Pancreas (tissue), 10 donors: ENCODE data around the gene RASA3. TPM values are rescaled to one million over a fixed set of nuclear protein-coding genes. Genes with fewer than 3 reads are reported as not detected.

Experiments used
- ATAC-seq, 4 donors: fragments of 200-7000 bp; cut with Tn5 transposase; one replicate each; pipeline versions ENCODE4 v1.8.0 to v1.9.1; 2020; ENCODE audit warnings: mild to moderate bottlenecking in 4 of 4, moderate library complexity in 4 of 4
- DNase-seq, 6 donors: peaks; one replicate each; pipeline ENCODE4 v3.0.0-alpha.2; 2020
- FAIRE-seq: peaks from 2 replicates; lab custom pipeline; 2012; peaks lifted over from hg19 to GRCh38; lab: Jason Lieb, UNC
- H3K27ac ChIP-seq, 4 donors: fragments of 200-600 bp; sonication (generic); 1 replicate in 3 of 4; 2 replicates in 1 of 4; pipeline versions ENCODE4 v1.5.0 to v1.8.0; 2020
- H3K27me3 ChIP-seq, 4 donors: fragments of 200-600 bp; one replicate each; pipeline ENCODE4 v1.8.0; 2021
- H3K36me3 ChIP-seq, 3 donors: fragments of 200-600 bp; sonication (generic) in 1 of 3; one replicate each; pipeline versions ENCODE4 v1.5.0 to v1.8.0; 2020 to 2021
- H3K4me1 ChIP-seq, 3 donors: fragments of 200-600 bp; one replicate each; pipeline ENCODE4 v1.8.0; 2021
- H3K4me3 ChIP-seq, 4 donors: fragments of 200-600 bp; sonication (generic) in 2 of 4; one replicate each; pipeline versions ENCODE4 v1.5.0 to v1.8.0; 2020 to 2021
- H3K9me3 ChIP-seq, 4 donors: fragments of 200-600 bp; one replicate each; pipeline ENCODE4 v1.8.0; 2021
- CTCF ChIP-seq, 4 donors: fragments of 200-600 bp; sonication (generic) in 3 of 4; IDR thresholded peaks; one replicate each; pipeline versions ENCODE4 v1.5.0 to v1.8.0; 2021; ENCODE audit warnings: antibody characterized with exemption in 4 of 4
- WGBS, 2 donors: extraction: QIAGEN DNeasy Blood & Tissue Kit; methylation state at CpG; one replicate each; pipeline ENCODE4 v1.1.7; 2013; 5-methylcytosine and 5-hydroxymethylcytosine counted together
- intact Hi-C, 3 donors: fragments of 100-400 bp; cut with DNase I; formaldehyde crosslinking; loops; one replicate each; pipeline versions ENCODE4 v1.11.1 to v1.14.2; 2022
- polyA plus RNA-seq, 2 donors: library from polyadenylated mRNA; stranded (reverse); fragments of 200-250 nt; gene quantifications; one replicate each; pipeline ENCODE4 v1.2.3, GENCODE V29; 2013
- total RNA-seq, 6 donors: library from RNA; stranded (reverse); fragmentation: NEBNext Ultra II Directional in 4 of 6; extraction: Animal tissue kit (Norgen Biotek cat#: 25700) in 4 of 6; gene quantifications; one replicate each; pipeline versions ENCODE4 v1.2.1 to v1.2.4, GENCODE V29; 2021 to 2023
- donor health status: healthy with polysubstance abuse.
- donor health status: DM: no; HTN: no; CAD: no; lungs with moderate emphysema.
- donor health status: DM: no; HTN: no; CAD: no.
- donor health status: control.
- donor health status: control.
- donor health status: Bipolar disorder and iron deficiency.
- donor health status: DM: yes; HTN: yes; CAD: no.
- donor health status: DM: no; HTN: no; CAD: no.
- donor health status: DM: no; HTN: no; CAD: no.
- donor health status: DM: yes; HTN: yes; CAD: no.

The RASA3 gene
- total and polyA plus RNA-seq, 8 donors: 5.7 to 11.2 (median 9.1) TPM

- peak in 1 of 6 donors; percentile 54 for DNase-seq
- Histone ChIP-seq H3K4me1 (no peaks in the 10 kb centered on the region), H3K9me3 (no peaks in the 10 kb centered on the region), H3K4me3 (no peak overlapping the region), H3K27me3 (no peaks in the 10 kb centered on the region), H3K27ac (no peak overlapping the region), H3K36me3 (no peaks in the 10 kb centered on the region)
- no peak for FAIRE-seq
- intact Hi-C loops: no loop called here
- 84 to 87% methylated on average over 14 to 15 of the region's 15 CpGs for WGBS, 2 donors
- no peak for ATAC-seq
- no peak for TF ChIP-seq CTCF (IDR thresholded peaks at IDR 0.05)
These were observed 127.2 kb downstream of the RASA3 start for GRCh38 chr13:114005206-114005724.

- Histone ChIP-seq H3K9me3 (no peaks in the 10 kb centered on the region), H3K4me3 (no peak overlapping the region), H3K27me3 (no peaks in the 10 kb centered on the region), H3K4me1 (no peaks in the 10 kb centered on the region), H3K36me3 (no peaks in the 10 kb centered on the region), H3K27ac (no peak overlapping the region)
- no peak for TF ChIP-seq CTCF (IDR thresholded peaks at IDR 0.05)
- WGBS, 2 donors: 89% methylated on average over 41 of the region's 41 CpGs
- DNase-seq: peak in 1 of 6 donors; percentile 22
- no peak for FAIRE-seq
- intact Hi-C loops: no loop called here
- ATAC-seq: peak in 2 of 4 donors; percentile 14 to 53
These were observed 127.8 kb downstream of the RASA3 start for GRCh38 chr13:114004420-114005205.

GRCh38 chr13:114002771-114003321, 129.6 kb downstream of the RASA3 start:
- DNase-seq (peak in 2 of 6 donors; percentile 7 to 45), FAIRE-seq (no peak), ATAC-seq (no peak)
- no peaks in the 10 kb centered on the region for H3K9me3 ChIP-seq
- intact Hi-C loops: no loop called here
- no peaks in the 10 kb centered on the region for H3K36me3 ChIP-seq
- no peak for TF ChIP-seq CTCF (IDR thresholded peaks at IDR 0.05)
- H3K27me3 ChIP-seq: no peaks in the 10 kb centered on the region
- no peak overlapping the region for H3K27ac ChIP-seq
- no peak overlapping the region for H3K4me3 ChIP-seq
- H3K4me1 ChIP-seq: no peaks in the 10 kb centered on the region
- WGBS, 2 donors: 88 to 90% methylated on average over 24 of the region's 24 CpGs

GRCh38 chr13:114002009-114002544, 130.3 kb downstream of the RASA3 start:
- H3K9me3 ChIP-seq: no peaks in the 10 kb centered on the region
- 91 to 95% methylated on average over 27 of the region's 27 CpGs for WGBS, 2 donors
- no peak overlapping the region for H3K4me3 ChIP-seq
- H3K27me3 ChIP-seq: no peaks in the 10 kb centered on the region
- H3K27ac ChIP-seq: no peak overlapping the region
- intact Hi-C loops: no loop called here
- no peak for ATAC-seq
- FAIRE-seq: no peak
- TF ChIP-seq CTCF (IDR thresholded peaks at IDR 0.05): no peak
- peak in 1 of 6 donors; percentile 53 for DNase-seq
- no peaks in the 10 kb centered on the region for H3K4me1 ChIP-seq
- H3K36me3 ChIP-seq: no peaks in the 10 kb centered on the region
